WI38 (cell line): ENCODE results near the gene TESPA1.

Experiments used
- H3K4me3 ChIP-seq: 2 replicates; pipeline ENCODE4 v1.5.1; 2011; ENCODE audit warnings: low read depth, mild to moderate bottlenecking, control low read depth, low read length
- TF ChIP-seq, protein P1 (sequence below): IDR thresholded peaks from 2 replicates; pipeline ENCODE4 v1.5.1; 2012; ENCODE audit warnings: low read depth, mild to moderate bottlenecking, control low read depth, low read length

TESPA1 gene

GRCh38 chr12:54984658-54985376 is at the start of gene TESPA1:
TESPA1 (minus strand) TSS chr12:54984762; CDS start chr12:54974562, 10,200 bp downstream.
- no peak within 1 kb of the TSS for H3K4me3 ChIP-seq
- TF ChIP-seq, protein P1, sequence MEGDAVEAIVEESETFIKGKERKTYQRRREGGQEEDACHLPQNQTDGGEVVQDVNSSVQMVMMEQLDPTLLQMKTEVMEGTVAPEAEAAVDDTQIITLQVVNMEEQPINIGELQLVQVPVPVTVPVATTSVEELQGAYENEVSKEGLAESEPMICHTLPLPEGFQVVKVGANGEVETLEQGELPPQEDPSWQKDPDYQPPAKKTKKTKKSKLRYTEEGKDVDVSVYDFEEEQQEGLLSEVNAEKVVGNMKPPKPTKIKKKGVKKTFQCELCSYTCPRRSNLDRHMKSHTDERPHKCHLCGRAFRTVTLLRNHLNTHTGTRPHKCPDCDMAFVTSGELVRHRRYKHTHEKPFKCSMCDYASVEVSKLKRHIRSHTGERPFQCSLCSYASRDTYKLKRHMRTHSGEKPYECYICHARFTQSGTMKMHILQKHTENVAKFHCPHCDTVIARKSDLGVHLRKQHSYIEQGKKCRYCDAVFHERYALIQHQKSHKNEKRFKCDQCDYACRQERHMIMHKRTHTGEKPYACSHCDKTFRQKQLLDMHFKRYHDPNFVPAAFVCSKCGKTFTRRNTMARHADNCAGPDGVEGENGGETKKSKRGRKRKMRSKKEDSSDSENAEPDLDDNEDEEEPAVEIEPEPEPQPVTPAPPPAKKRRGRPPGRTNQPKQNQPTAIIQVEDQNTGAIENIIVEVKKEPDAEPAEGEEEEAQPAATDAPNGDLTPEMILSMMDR = no peak

- TF ChIP-seq, protein P1 = no peak
- H3K4me3 ChIP-seq = no peak overlapping the region
These were observed 49.7 kb upstream of the TESPA1 start for GRCh38 chr12:55034218-55034617.

DNA sequence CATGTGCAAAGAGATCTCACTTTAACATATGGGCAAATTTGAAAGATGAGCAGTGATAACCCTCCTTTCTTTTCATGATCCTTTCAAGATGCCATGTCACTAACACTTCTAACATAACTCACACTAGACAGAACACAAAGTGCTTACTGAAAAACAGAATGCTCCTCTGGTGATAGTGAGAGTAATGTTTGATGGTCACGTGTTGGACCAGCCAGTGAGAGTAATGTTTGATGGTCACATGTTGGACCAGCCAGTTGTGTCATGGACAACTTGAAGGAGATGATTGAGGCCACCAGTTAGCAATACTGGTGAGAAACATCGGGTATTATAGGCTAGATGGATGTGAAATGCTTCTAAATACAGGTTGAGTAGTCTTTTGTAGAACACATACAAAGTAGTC is 40.9 kb upstream of the TESPA1 start:
- TF ChIP-seq, protein P1 = no peak
- H3K4me3 ChIP-seq = no peak overlapping the region

DNA sequence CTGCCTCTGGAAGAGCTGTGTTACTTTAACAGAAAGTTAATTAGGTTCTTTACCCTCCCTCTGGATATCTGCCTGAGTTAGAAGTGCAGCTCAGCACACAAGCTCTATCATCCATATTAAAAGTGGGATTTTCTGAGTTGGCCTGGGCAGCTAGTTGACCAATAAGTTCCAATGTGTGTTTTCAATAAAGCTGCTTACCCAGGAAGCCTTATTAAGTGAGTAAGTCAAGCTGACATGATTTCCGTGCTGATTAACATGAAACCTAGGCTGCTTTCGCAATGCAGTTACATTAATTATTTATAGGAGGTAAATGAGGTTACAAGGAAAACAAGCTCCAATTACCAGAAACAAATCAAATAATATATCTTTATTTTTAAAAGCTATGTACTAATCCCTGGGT is 40.0 kb upstream of the TESPA1 start:
- TF ChIP-seq, protein P1 = no peak
- H3K4me3 ChIP-seq = no peak overlapping the region

GRCh38 chr12:55019784-55020183 is 35.2 kb upstream of the TESPA1 start, which contains the start of gene NEUROD4:
NEUROD4 (plus strand) TSS chr12:55019974; CDS start chr12:55026440, 6,466 bp downstream.
- TF ChIP-seq, protein P1 = no peak
- no peak within 1 kb of the TSS for H3K4me3 ChIP-seq

DNA sequence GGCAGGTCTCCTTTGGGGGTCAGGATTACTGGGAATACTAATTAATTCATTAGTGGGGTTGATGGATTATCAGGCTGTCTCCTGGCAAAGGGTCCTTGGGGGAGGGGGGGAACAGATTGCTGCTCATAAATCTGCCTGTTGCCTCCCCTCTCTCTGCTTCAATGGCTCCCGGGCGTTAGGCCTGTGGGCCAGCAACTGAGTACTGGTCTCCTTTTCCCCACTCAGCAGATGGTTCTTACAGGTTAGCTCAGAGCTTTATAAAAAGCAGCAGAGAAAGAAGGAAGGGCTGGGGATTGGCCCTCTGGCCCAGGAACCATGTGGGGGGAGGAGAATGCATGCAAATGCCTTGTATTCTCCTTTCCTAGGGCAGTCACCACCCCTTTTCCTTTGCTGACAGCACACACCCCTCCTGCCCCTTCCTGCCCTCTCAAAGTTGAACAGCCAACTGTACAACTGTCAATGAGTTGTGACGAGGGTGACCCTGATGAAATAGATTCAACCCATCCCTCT is 32.9 kb upstream of the TESPA1 start:
- TF ChIP-seq, protein P1 = no peak
- no peak overlapping the region for H3K4me3 ChIP-seq

GRCh38 chr12:55008944-55009585 is 24.5 kb upstream of the TESPA1 start:
- TF ChIP-seq, protein P1 = no peak
- no peak overlapping the region for H3K4me3 ChIP-seq
